Pancreas (tissue), 10 donors: Measurements from ENCODE around the gene RARG. TPM values are rescaled to one million over a fixed set of nuclear protein-coding genes. Genes with fewer than 3 reads are reported as not detected.
A peak's percentile ranks its signal among the peaks of the same experiment; 100 is the strongest.

Experiments
- ATAC-seq, 4 donors: fragments of 200-7000 bp; cut with Tn5 transposase; one replicate each; pipeline versions ENCODE4 v1.8.0 to v1.9.1; 2020; ENCODE audit warnings: mild to moderate bottlenecking in 4 of 4, moderate library complexity in 4 of 4
- DNase-seq, 6 donors: peaks; one replicate each; pipeline ENCODE4 v3.0.0-alpha.2; 2020
- FAIRE-seq: peaks from 2 replicates; lab custom pipeline; 2012; peaks lifted over from hg19 to GRCh38; lab: Jason Lieb, UNC
- H3K27ac ChIP-seq, 4 donors: fragments of 200-600 bp; sonication (generic); 1 replicate in 3 of 4; 2 replicates in 1 of 4; pipeline versions ENCODE4 v1.5.0 to v1.8.0; 2020
- H3K27me3 ChIP-seq, 4 donors: fragments of 200-600 bp; one replicate each; pipeline ENCODE4 v1.8.0; 2021
- H3K36me3 ChIP-seq, 3 donors: fragments of 200-600 bp; sonication (generic) in 1 of 3; one replicate each; pipeline versions ENCODE4 v1.5.0 to v1.8.0; 2020 to 2021
- H3K4me1 ChIP-seq, 3 donors: fragments of 200-600 bp; one replicate each; pipeline ENCODE4 v1.8.0; 2021
- H3K4me3 ChIP-seq, 4 donors: fragments of 200-600 bp; sonication (generic) in 2 of 4; one replicate each; pipeline versions ENCODE4 v1.5.0 to v1.8.0; 2020 to 2021
- H3K9me3 ChIP-seq, 4 donors: fragments of 200-600 bp; one replicate each; pipeline ENCODE4 v1.8.0; 2021
- WGBS, 2 donors: extraction: QIAGEN DNeasy Blood & Tissue Kit; methylation state at CpG; one replicate each; pipeline ENCODE4 v1.1.7; 2013; 5-methylcytosine and 5-hydroxymethylcytosine counted together
- intact Hi-C, 3 donors: fragments of 100-400 bp; cut with DNase I; formaldehyde crosslinking; loops; one replicate each; pipeline versions ENCODE4 v1.11.1 to v1.14.2; 2022
- polyA plus RNA-seq, 2 donors: library from polyadenylated mRNA; stranded (reverse); fragments of 200-250 nt; gene quantifications; one replicate each; pipeline ENCODE4 v1.2.3, GENCODE V29; 2013
- total RNA-seq, 6 donors: library from RNA; stranded (reverse); fragmentation: NEBNext Ultra II Directional in 4 of 6; extraction: Animal tissue kit (Norgen Biotek cat#: 25700) in 4 of 6; gene quantifications; one replicate each; pipeline versions ENCODE4 v1.2.1 to v1.2.4, GENCODE V29; 2021 to 2023
- TF ChIP-seq, protein P1 (sequence below), 4 donors: fragments of 200-600 bp; sonication (generic) in 3 of 4; IDR thresholded peaks; one replicate each; pipeline versions ENCODE4 v1.5.0 to v1.8.0; 2021; ENCODE audit warnings: antibody characterized with exemption in 4 of 4
- donor health status: healthy with polysubstance abuse.
- donor health status: DM: no; HTN: no; CAD: no; lungs with moderate emphysema.
- donor health status: DM: no; HTN: no; CAD: no.
- donor health status: control.
- donor health status: control.
- donor health status: Bipolar disorder and iron deficiency.
- donor health status: DM: yes; HTN: yes; CAD: no.
- donor health status: DM: no; HTN: no; CAD: no.
- donor health status: DM: no; HTN: no; CAD: no.
- donor health status: DM: yes; HTN: yes; CAD: no.

Gene RARG
- total and polyA plus RNA-seq, 8 donors, result 4.4 to 18.7 (median 8.7) TPM

DNA sequence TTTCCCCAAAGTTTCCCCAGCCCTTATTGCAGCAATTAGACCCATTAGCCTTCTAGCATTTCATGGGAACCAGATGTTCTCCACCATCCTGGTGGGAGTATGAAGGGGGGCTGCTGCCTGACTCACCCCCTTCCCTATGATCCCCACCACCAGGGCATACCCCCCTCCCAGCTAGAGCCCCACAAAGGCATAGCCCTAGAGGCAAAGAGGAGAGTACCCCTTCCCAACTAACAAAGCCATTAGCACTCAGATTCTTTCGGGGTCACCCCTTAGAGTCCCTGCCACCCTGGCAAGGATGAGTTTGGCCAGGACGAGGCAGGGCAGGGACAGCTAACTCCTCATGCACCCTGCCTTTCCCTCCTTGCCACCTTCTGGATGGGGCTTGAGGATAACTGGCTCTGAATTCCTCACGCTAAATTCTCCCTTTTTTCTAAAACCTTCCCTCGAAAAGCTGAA is 9.2 kb downstream of the RARG start:
- ATAC-seq (no peak), DNase-seq (no peak), FAIRE-seq (no peak)
- Histone ChIP-seq H3K27me3 (no peaks in the 10 kb centered on the region), H3K36me3 (no peaks in the 10 kb centered on the region), H3K4me1 (peaks cover 0 to 8% (median 5%) of the 10 kb centered on the region in 3 donors), H3K4me3 (no peak overlapping the region), H3K9me3 (no peaks in the 10 kb centered on the region), H3K27ac (peak overlapping the region in 2 of 4 donors; percentile 41 to 51)
- 63 to 64% methylated on average over 4 of the region's 4 CpGs for WGBS, 2 donors
- intact Hi-C loops, result no loop called here
- TF ChIP-seq, protein P1, sequence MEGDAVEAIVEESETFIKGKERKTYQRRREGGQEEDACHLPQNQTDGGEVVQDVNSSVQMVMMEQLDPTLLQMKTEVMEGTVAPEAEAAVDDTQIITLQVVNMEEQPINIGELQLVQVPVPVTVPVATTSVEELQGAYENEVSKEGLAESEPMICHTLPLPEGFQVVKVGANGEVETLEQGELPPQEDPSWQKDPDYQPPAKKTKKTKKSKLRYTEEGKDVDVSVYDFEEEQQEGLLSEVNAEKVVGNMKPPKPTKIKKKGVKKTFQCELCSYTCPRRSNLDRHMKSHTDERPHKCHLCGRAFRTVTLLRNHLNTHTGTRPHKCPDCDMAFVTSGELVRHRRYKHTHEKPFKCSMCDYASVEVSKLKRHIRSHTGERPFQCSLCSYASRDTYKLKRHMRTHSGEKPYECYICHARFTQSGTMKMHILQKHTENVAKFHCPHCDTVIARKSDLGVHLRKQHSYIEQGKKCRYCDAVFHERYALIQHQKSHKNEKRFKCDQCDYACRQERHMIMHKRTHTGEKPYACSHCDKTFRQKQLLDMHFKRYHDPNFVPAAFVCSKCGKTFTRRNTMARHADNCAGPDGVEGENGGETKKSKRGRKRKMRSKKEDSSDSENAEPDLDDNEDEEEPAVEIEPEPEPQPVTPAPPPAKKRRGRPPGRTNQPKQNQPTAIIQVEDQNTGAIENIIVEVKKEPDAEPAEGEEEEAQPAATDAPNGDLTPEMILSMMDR (IDR thresholded peaks at IDR 0.05), result no peak

DNA sequence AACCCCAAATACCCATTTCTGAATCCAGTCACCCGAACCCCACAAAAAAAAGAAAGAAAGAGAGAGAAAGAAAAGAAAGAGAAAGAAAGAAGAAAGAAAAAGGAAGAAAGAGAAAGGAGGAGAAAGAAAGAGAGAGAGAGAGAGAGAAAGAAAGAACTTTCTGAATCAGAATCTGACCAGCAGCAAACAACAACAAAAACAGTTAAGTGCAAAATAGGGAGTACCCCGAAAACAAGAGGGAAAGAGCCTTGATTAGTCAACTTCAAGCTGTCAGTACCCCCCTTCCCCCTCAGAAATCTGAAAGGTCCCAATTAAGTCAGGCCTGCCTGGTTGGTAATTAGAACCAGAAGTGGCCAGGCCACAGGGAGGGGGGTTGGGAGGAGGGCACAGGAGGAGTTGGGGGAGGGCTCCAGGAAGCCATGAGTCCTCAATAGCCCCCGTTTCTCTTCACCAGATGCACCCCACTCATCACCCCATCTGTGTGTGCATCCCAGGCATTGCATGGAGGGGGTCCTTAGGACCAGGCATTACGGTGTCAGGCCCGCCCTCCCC is 9.8 kb downstream of the RARG start:
- FAIRE-seq, result no peak
- TF ChIP-seq, protein P1 (IDR thresholded peaks at IDR 0.05), result no peak
- WGBS, 2 donors, result 42 to 58% methylated on average over 5 of the region's 5 CpGs

DNA sequence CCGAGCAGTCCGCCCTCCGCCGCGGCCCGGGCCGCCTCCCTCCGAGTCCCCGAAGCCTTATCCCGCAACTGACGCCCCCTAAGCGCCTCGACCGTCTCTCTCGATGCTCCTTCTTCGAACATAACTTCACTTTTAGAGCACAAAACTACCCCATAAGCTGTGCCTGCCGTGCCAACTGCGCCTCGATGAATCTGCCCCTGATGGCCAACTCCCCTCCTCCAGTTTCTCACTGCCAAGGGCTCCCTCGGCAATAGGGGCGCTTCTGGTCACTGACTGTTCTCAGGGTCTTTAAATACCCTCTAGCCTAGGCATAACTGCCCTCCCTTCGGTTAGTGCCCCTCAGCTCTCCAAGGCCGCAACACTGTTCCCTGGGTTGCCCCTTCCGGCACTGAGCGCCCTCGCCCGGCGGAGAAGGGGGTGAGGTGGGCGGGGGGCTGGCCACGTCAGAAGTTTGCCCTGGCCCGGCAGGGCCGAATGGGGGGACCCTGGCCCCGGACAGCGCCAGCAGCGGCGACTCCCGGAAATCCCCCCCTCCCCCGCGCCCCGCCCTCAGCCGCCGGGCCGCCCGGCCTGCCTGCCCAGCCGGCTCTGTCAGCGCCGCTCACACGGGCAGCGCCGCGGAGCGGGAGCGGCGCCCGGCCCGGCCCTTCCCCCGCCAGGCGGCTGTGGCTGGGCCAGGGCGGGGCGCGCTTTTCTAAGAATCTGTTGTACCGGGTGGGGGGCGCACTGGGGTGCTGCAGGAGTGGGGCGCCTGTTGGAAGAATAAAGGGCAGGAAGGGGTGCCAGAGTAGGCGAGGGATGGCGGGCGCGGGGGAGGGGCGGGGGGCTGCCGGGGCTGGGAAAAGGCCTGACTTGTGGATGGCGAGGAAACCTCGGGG is 10.6 kb downstream of the RARG start:
- WGBS, 2 donors, result 1% methylated on average over 58 to 72 of the region's 72 CpGs
- peaks cover 0 to 21% (median 5%) of the 10 kb centered on the region in 3 donors for H3K4me1 ChIP-seq
- H3K4me3 ChIP-seq, result peak overlapping the region; percentile 16 to 66 (median 54)
- no peak for FAIRE-seq
- intact Hi-C loops, result no loop called here
- peak; percentile 83 to 92 (median 89) for DNase-seq
- peak overlapping the region; percentile 97 to 98 (median 97) for H3K27ac ChIP-seq
- TF ChIP-seq, protein P1 (IDR thresholded peaks at IDR 0.05), result no peak
- peak; percentile 71 to 80 (median 76) for ATAC-seq
- H3K27me3 ChIP-seq, result no peaks in the 10 kb centered on the region
- H3K9me3 ChIP-seq, result no peaks in the 10 kb centered on the region
- H3K36me3 ChIP-seq, result no peaks in the 10 kb centered on the region

More for the DNA sequence above, 9.8 kb downstream of the RARG start:
- H3K27me3 ChIP-seq, result no peaks in the 10 kb centered on the region
- no peaks in the 10 kb centered on the region for H3K9me3 ChIP-seq
- H3K36me3 ChIP-seq, result no peaks in the 10 kb centered on the region
- peak overlapping the region; percentile 97 to 98 (median 97) for H3K27ac ChIP-seq
- intact Hi-C loops, result no loop called here
- DNase-seq (peak in 1 of 6 donors; percentile 14), ATAC-seq (no peak)
- H3K4me1 ChIP-seq, result peaks cover 0 to 14% (median 5%) of the 10 kb centered on the region in 3 donors
- peak overlapping the region in 2 of 4 donors; percentile 49 to 66 for H3K4me3 ChIP-seq

DNA sequence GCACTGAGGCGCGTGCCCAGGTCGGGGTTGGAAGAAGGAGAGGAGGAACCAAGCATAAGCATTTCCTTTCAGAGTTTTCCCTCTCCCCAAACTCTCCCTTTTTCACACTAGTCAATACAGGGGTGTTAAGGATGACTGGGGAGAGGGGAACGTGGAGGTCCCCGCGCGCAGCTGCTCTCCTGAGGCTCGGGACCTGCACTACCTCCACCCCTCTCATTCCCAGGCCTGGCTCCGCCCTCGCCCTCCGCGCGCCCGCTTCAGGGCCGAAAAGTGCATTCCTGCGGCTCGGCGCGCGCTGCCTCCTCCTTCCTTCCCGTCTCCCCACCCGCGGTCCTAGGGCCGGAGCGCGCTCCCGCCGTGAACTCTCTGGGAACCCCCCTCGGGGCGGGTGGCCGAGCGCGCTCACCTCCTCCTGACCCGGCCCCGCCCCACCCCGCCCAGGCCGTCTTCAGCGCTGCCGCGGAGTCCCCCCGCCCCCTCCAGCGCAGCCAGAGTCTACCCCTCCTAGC is 11.3 kb downstream of the RARG start:
- no peak for FAIRE-seq

More for the DNA sequence above, 11.3 kb downstream of the RARG start:
- no peaks in the 10 kb centered on the region for H3K36me3 ChIP-seq
- TF ChIP-seq, protein P1 (IDR thresholded peaks at IDR 0.05), result no peak
- intact Hi-C loops, result no loop called here
- ATAC-seq (peak; percentile 79 to 90 (median 82)), DNase-seq (peak; percentile 90 to 95 (median 92))
- 0% methylated on average over 23 to 42 of the region's 42 CpGs for WGBS, 2 donors
- H3K4me1 ChIP-seq, result peaks cover 0 to 21% (median 5%) of the 10 kb centered on the region in 3 donors
- H3K27me3 ChIP-seq, result no peaks in the 10 kb centered on the region
- H3K9me3 ChIP-seq, result no peaks in the 10 kb centered on the region
- H3K4me3 ChIP-seq, result peak overlapping the region; percentile 42 to 66 (median 54)
- H3K27ac ChIP-seq, result peak overlapping the region; percentile 97 to 98 (median 97)
